GM19193 (cell line): ENCODE data around the gene WDR7.

ENCODE experiments used
- POLR2A ChIP-seq: IDR thresholded peaks from 4 replicates; pipeline ENCODE4 v1.6.1; 2011; ENCODE audit not compliant: insufficient read depth, insufficient read length; ENCODE audit errors: extremely low read depth

WDR7 gene

DNA sequence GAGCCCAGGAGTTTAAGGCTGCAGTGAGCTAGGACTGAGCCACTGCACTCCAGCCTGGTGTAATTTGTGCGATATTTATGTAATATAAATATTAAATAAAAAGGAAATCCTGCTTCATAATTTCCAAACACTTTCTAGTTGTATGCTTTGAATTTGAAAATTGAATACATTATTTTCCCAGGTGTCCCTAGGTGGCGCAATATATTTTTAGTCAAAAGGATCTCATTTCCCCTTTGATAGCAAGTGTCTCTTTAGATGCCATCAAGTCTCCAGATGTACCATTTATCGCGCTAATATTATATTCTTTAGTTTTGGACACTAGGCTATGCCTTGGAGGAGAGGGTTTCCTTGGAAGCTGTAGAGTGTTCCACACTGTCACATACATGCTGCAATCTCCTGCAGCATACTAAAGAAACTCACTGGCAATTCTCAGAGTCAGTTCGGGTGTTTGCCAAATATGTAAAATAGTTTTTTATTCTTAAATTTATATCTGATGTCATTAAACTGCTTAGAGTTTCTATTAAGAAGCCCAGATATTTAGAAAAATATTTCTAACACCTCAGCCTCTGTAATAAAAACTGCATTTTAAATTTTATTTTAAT is 5.6 kb upstream of the WDR7 start:
- no peak for TF ChIP-seq POLR2A

DNA sequence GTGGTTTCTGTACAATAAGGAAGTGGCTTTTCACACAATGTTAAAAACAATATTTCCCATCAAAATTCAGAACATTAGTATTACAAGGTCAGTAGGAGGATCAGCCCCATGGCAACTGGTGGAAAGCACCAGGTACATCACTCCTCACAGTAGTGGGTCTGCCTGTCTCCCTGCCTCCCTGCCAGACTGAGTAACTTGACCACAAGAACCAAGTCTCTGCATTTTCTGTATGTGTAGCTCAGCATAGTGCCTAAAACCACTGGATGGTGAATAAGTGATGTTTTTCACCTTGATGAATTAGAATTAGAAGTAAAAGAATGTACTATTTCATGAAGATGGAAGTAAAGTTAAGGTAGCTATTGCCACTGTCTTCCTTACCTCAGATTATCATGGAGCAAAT is 4.1 kb upstream of the WDR7 start:
- no peak for TF ChIP-seq POLR2A

DNA sequence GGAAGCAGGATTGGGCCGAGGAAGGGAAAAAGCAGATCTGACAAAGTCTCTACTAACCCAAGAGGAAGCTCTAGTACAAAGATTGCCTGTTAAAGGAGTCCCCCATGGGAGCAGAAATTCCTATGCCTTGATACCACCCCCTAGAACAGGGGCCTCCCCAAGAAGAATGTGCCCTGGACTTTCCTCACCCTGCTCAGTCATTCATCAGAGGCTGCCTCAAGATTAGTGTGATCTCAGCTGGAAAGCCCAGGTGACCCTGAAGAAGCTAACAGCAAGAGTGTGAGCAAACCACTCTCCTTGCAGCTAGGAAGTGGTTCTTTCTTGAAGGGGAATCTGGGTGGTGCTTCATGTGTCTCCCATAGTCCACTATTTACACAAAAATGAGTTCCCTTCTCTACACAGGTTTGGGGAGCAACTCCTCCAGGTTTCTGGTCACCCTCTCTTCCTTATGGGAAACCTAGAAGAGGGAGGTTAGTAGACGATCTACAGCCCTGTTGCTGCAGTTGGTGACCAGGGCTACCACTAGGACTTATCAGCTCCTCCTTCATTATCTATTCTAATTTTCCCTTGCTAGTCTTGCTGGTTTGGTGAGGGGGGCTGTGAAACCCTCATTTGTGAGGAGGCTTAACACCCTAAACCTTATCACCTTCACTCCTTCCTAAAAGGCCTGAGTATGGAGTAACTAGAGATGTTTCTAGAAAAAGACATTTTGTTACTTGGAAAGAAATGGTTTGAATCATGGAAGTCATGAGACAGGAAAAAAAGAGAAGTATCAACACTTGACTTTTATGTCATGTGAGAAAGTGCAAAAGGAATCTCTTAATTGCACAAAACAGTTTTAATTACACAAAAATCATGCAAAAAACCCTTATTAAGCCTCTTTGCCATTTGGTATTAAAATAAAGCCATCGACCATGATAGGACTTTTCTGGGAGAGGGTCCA is 2.9 kb upstream of the WDR7 start:
- no peak for TF ChIP-seq POLR2A

DNA sequence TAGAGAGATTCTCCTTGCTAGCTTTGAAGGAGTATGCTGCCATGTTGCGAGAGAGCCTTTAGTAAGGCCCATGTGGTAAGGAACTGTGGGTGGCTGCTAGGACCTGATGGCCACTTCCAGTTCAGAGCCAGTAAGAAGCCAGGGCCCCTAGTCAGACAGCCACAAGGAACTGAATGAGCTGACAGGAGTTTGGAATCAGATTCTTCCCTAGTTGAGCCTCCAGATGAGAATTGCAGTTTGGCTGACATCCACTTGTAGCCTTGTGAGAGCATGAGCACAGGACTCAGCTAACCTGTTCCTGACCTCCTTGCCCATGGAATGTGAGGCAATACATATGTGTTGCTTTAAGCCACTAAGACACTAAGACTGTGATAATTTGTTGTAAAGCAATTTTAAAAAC is 1.2 kb upstream of the WDR7 start:
- TF ChIP-seq POLR2A: no peak

DNA sequence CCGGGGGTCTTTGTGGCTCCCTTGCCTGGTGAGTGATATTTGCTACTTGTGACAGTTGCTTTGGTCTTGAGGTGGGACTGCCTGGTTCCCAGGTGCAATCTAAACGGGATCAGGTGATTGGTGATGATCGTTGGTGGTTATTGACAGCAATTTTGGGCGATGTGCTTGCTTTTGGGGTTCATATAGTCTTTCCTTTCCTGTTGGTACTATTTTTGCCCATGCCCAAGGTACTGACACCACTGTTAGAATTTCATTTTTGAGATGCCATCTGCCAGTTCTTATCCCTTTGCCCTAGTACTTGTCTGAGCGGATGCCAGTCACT is 573 bp downstream of the WDR7 start:
- TF ChIP-seq POLR2A: no peak

DNA sequence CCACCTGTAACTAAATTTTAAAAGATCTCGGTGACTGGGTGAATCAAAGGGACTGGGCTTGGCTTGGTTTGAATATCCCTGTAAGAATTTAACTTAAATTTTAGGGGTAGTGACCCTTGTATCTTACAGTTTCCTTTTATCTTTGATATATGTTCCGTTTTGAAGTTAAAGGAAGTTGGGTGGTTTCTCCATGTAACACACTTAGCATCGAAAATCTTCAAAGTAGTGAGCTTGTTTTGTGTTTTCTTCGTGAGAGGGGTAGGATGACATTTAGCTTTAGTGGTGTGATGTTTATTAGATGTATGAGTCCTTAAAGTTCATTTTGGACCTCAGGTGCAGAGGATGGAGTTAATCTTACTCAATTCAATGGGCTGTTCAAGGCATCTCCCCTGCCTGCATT is 1.6 kb downstream of the WDR7 start:
- no peak for TF ChIP-seq POLR2A

DNA sequence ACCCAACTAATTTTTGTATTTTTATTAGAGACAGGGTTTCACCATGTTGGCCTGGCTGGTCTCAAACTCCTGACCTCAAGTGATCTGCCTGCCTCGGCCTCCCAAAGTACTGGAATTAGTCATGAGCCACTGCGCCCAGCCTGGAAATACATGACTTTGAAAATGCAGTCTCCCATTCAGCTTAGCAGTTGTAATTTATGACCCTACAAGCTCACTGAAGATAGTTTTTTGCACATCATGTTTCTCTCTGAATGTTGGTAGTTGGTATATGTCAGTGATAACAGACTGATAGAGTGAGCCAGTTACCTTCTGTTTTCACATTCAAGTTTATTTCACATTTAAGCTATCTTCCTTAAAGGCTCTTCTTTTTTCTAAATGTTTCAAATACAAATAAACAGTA is 7.1 kb downstream of the WDR7 start:
- no peak for TF ChIP-seq POLR2A

DNA sequence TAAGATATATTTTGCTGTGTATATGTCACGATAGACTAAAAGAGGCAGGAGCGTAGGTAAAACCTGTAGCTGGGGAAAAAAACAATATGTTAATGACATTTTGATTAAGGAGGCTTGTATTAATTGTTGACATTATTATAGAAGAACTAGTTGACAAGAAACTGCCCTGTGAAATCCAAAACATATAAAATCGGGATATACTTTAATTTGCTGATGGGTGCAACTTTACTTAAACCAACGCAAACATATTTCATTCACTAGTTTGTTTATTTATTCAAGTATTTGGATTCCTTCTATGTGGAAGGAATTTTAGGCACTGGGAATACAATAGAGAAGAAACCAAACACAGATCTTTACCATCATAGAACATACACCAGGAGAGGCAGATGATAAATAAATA is 8.0 kb downstream of the WDR7 start:
- no peak for TF ChIP-seq POLR2A

DNA sequence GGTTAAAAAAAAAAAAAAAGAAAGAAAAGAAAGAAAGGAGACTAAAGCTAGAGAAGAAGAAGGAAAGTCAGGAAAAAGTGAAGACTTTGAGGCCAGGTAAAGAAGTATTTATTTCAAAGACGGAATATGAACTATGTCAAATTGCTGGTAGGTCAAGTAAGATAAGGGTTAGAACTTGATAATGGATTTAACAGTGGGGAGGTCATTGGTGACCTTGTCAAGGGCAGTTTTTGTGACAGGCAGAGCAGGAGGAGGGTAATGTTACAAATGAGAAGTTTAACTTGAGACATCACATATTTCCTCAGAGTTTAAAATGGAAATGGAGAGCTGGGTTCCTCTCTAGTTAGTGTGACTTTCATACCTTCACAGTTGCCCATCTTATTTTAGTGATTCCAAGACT is 9.5 kb downstream of the WDR7 start:
- TF ChIP-seq POLR2A: no peak

DNA sequence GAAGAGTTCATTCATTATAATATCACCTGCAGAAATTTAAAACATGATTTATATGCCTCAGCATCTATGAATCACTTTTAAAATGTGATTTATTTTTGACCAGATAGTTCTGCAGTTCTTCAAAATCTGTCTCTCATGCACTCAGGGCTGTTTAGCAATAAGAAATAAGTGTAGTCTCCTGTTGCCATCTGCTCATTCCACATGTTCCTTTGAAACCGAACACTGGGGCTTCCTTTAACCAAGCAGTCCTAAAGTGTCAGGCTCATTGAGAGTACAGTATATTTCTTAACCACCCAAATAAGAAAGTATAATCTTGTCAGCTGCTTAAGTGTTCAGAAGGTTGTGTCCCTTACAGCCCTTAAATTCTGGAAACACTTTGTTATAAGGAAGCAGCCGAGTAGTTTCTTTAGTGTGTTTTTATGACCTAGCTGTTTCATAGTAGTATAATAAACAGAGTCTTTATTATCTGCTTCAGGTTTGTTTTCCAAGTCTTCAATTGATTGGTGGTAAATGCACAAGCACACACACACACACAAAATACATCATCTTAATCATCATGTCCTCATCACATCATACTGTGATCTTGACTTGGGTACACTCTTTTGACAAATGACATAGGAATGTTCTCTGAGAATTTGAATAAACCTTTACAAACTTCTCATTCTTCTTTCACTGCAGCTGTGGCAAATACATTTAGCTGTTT is 10.4 kb downstream of the WDR7 start:
- no peak for TF ChIP-seq POLR2A

DNA sequence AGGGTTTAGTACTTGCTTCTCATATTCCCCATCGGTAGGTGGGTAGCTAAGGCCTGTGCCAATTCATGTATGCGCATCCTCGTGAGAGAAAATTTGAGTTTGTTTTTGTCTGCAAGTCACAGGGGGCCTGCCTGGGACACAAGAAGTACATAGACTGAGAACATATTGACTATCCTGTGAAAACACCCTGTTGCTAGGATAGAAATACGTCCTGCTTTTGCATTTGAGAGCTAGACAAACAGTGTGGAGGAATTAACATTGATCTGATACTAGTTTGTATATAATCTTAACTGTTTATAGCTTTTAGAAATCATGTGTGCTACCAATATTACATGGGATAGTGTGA is 10.9 kb downstream of the WDR7 start:
- no peak for TF ChIP-seq POLR2A

DNA sequence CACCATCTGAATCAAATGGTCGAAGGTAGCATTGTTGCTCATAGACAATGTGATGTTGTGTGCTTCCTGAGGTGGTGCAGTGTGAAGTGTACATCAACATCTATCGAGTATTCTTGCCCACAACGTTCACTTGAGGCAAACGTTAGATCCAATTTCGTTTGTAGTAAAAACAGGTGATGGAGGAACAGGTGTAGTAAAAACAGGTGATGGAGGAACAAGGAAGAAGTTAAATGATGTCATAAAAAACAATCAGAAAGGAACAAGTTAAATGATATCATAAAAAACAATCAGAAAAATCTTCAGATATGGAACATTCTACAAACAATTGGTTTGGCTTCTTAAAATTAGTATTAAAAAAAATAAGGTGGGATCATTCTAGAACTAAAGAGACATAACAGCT is 11.3 kb downstream of the WDR7 start:
- no peak for TF ChIP-seq POLR2A

DNA sequence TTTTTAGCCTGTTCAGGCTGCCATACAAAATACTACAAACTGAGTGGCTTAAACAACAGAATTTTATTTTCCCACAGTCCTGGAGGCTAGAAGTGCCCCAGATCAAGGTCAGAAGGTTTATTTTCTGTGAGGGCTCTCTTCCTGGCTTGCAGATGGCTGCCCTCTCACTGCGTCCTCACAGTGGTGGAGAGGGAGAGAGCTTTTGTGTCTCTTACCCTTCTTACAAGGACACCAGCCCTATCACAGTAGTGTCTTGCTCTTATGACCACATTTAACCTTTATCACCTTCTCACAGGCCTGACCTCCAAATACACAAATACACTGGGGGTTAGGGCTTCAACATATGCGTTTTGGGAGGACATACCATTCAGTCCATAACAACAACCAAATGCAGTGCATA is 11.7 kb downstream of the WDR7 start:
- no peak for TF ChIP-seq POLR2A

DNA sequence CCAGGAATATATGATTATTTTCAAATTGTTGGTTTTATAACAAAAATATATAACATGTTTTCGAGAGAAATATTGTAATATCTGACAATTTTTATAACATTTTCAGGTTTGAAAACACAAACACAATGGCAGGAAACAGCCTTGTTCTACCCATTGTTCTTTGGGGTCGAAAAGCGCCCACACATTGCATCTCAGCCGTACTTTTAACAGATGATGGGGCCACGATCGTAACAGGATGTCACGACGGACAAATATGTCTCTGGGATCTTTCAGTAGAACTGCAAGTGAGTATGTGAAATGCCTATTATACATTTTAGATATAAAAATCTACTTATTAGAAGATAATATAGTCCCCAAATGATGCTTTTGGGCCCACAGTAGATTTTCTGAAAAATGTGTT is 21.2 kb downstream of the WDR7 start:
- TF ChIP-seq POLR2A: no peak

DNA sequence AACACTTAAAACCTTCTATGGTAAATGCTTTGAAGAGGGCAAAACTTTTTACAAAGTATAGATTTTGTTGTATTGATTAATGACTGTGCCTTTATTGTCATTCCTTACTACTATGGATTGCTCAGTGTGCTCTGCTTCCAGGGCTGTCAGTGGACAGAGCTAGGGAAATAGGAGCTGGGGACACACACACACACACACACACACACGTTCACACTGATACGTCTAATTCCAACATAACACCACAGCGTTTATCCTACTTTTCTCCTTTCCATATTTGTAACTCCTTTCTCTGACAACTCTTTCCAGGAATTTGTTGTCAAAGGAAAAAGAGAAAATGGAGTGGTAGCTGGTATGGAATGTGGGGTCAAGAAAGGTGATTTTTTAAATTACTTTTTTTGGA is 21.8 kb downstream of the WDR7 start:
- no peak for TF ChIP-seq POLR2A

DNA sequence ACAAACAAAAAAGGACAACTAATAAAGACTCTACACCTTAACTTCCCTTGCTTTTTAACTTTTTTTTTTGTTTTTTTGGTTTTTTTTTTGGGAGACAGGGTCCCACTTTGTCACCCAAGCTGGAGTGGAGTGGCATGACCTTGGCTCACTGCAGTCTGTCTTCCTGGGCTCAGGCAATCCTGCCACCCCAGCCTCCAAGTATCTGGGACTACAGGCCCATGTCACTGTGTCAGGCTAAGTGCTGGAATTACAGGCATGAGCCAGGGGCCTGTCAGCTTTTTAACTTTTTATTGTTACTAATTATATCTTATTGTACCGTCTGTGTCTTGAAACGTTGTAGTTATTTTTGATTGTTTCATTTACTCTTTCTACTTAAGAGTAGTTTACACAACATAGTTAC is 25.5 kb downstream of the WDR7 start:
- no peak for TF ChIP-seq POLR2A
